GM12878 (cell line): Measurements from ENCODE around the gene TSPY8. TPM values are rescaled to one million over a fixed set of nuclear protein-coding genes. Genes with fewer than 3 reads are reported as not detected.
"Not testable (repeated sequence)": the region's sequence is repeated elsewhere in the genome, so short reads cannot be mapped to it uniquely, and the experiment has no call there.

Experiments used
- ATAC-seq: fragments of 200-7000 bp; cut with Tn5 transposase; 3 replicates; pipeline ENCODE4 v1.9.1; 2020; ENCODE audit warnings: mild to moderate bottlenecking, moderate library complexity
- BruUV-seq: library from RNA; stranded (reverse); fragments of 400-500 nt; replicated peaks from 2 replicates; lab custom pipeline; 2021; lab: Mats Ljungman, UMichigan
- CTCF ChIA-PET: fragments of 300-600 bp; sonication (Branson Sonifier 250); formaldehyde crosslinking; extraction: SDS; loops from one replicate; lab custom pipeline; 2021; ENCODE audit warnings: inconsistent platforms; lab: Yijun Ruan, JAX
- POLR2A ChIA-PET: fragments of 350-600 bp; formaldehyde crosslinking; extraction: SDS; loops from one replicate; lab custom pipeline; 2021; ENCODE audit warnings: inconsistent platforms; lab: Charles Lee
- RAD21 ChIA-PET: fragments of 300-600 bp; sonication (Branson Sonifier 250); formaldehyde crosslinking; loops from one replicate; lab custom pipeline; 2023; ENCODE audit warnings: antibody characterized with exemption; ENCODE audit not compliant: unreplicated experiment; lab: Charles Lee
- SMC1A ChIA-PET: fragments of 300-600 bp; sonication (Branson Sonifier 250); formaldehyde crosslinking; loops from one replicate; lab custom pipeline; 2023; ENCODE audit not compliant: unreplicated experiment, uncharacterized antibody; lab: Charles Lee
- DNase-seq: peaks from one replicate; pipeline ENCODE4 v3.0.0-alpha.2; 2011; ENCODE audit warnings: low read depth, low spot score
- FAIRE-seq: peaks from 3 replicates; lab custom pipeline; 2011; peaks lifted over from hg19 to GRCh38; lab: Jason Lieb, UNC
- H2AFZ ChIP-seq: 2 replicates; pipeline ENCODE4 v1.6.0; 2011; ENCODE audit warnings: low read depth, low read length, control low read depth; ENCODE audit not compliant: control insufficient read depth
- H3K27ac ChIP-seq: 2 replicates; pipeline ENCODE4 v1.5.1; 2011; ENCODE audit warnings: control low read depth; ENCODE audit not compliant: control insufficient read depth, insufficient read depth
- H3K27me3 ChIP-seq, 2 experiments: replicated peaks in 1 of 2; 2 replicates each; pipeline versions ENCODE4 v1.6.0 to v1.6.1; 2011; ENCODE audit warnings: low read length in 1 of 2; ENCODE audit not compliant: control insufficient read depth in 2 of 2, insufficient read depth in 2 of 2
- H3K36me3 ChIP-seq, 2 experiments: 2 replicates each; pipeline ENCODE4 v1.5.1; 2011; ENCODE audit warnings: low read length in 1 of 2; ENCODE audit not compliant: control insufficient read depth in 2 of 2, insufficient read depth in 2 of 2
- H3K4me1 ChIP-seq: 2 replicates; pipeline ENCODE4 v1.6.1; 2011; ENCODE audit warnings: mild to moderate bottlenecking, low read length, moderate library complexity, mixed read lengths; ENCODE audit not compliant: control insufficient read depth, insufficient read depth
- H3K4me2 ChIP-seq: 2 replicates; pipeline ENCODE4 v1.6.0; 2011; ENCODE audit warnings: control low read depth; ENCODE audit not compliant: control insufficient read depth, insufficient read depth
- H3K4me3 ChIP-seq: fragments of 200-600 bp; sonication (generic); 2 replicates; pipeline ENCODE4 v1.5.1; 2016
- H3K79me2 ChIP-seq: 2 replicates; pipeline ENCODE4 v1.6.0; 2011; ENCODE audit warnings: low read length; ENCODE audit not compliant: control insufficient read depth, insufficient read depth
- H3K9ac ChIP-seq: 2 replicates; pipeline ENCODE4 v1.8.0; 2011; ENCODE audit warnings: low read length, control low read depth, mixed read lengths; ENCODE audit not compliant: control insufficient read depth, insufficient read depth
- H3K9me3 ChIP-seq: replicated peaks from 3 replicates; pipeline ENCODE4 v1.5.1; 2011; ENCODE audit warnings: mild to moderate bottlenecking, low read length; ENCODE audit not compliant: control insufficient read depth, insufficient read depth
- H4K20me1 ChIP-seq: 2 replicates; pipeline ENCODE4 v1.6.0; 2011; ENCODE audit not compliant: control insufficient read depth, insufficient read depth
- RELA ChIP-seq: fragments of 450-650 bp; IDR thresholded peaks from 2 replicates; pipeline ENCODE4 v1.8.0; 2014; ENCODE audit warnings: borderline replicate concordance; ENCODE audit not compliant: partially characterized antibody
- RUNX3 ChIP-seq: IDR thresholded peaks from 2 replicates; pipeline ENCODE4 v1.6.1; 2012; ENCODE audit warnings: low read length, inconsistent platforms
- SREBF1 ChIP-seq: IDR thresholded peaks from 2 replicates; pipeline ENCODE4 v1.6.1; 2012; ENCODE audit warnings: mild to moderate bottlenecking, low read length
- SRF ChIP-seq, 2 experiments: IDR thresholded peaks; 2 replicates each; pipeline ENCODE4 v1.6.1; 2011; ENCODE audit warnings: low read depth in 2 of 2, low read length in 2 of 2, mild to moderate bottlenecking in 1 of 2, moderate library complexity in 1 of 2
- YBX1 ChIP-seq: fragments of 450-650 bp; IDR thresholded peaks from 2 replicates; pipeline ENCODE4 v1.6.1; 2016; ENCODE audit warnings: antibody characterized with exemption
- WGBS: methylation state at CpG from one replicate; pipeline ENCODE4 v1.1.6; 2016; ENCODE audit warnings: low lambda C conversion rate; ENCODE audit not compliant: insufficient replicate concordance, insufficient coverage; ENCODE audit errors: missing lambda C conversion rate; 5-methylcytosine and 5-hydroxymethylcytosine counted together
- in situ Hi-C: fragments of 300-500 bp; cut with MboI; formaldehyde crosslinking; loops from 9 replicates; pipeline ENCODE4 v1.14.3; 2018; ENCODE audit warnings: mixed read lengths
- intact Hi-C: fragments of 100-400 bp; cut with micrococcal nuclease; formaldehyde crosslinking; loops from one replicate; pipeline ENCODE4 v1.14.2; 2022; ENCODE audit not compliant: unreplicated experiment
- polyA plus RNA-seq, 11 experiments: library from polyadenylated mRNA; depleted of rRNA in 4 of 11; unstranded in 6 of 11; stranded (reverse) in 5 of 11; fragments of >200 nt; fragmentation: Nextera tagmentation in 4 of 11; fragmentation: Illumina TruSeq in 1 of 11; extraction: Ambion mirVana in 4 of 11; extraction: Trizol in 1 of 11; gene quantifications; 1 replicate in 1 of 11; 2 replicates in 10 of 11; pipeline versions ENCODE4 v1.2.1 to v1.2.3, GENCODE V29; 2011 to 2016; ENCODE audit warnings: inconsistent platforms in 2 of 11, missing spikeins in 2 of 11, low read depth in 1 of 11
- total RNA-seq, 4 experiments: library from RNA; depleted of rRNA in 3 of 4; stranded (reverse); fragments of >200 nt in 3 of 4; fragmentation: Illumina TruSeq in 1 of 4; extraction: Trizol in 1 of 4; gene quantifications; 2 replicates each; pipeline versions ENCODE4 v1.2.1 to v1.2.3, GENCODE V29; 2013 to 2021
- TF ChIP-seq, protein P1 (sequence below): IDR thresholded peaks from 2 replicates; pipeline ENCODE4 v1.6.1; 2011; ENCODE audit warnings: borderline replicate concordance, low read depth, mild to moderate bottlenecking, moderate library complexity, low read length; ENCODE audit not compliant: insufficient read depth, poor library complexity, severe bottlenecking

The TSPY8 gene
- total and polyA plus RNA-seq, 10 of the 15 experiments (the other 5 are each of a cell fraction or from before 2014, with no cell fraction given) = not detected

DNA sequence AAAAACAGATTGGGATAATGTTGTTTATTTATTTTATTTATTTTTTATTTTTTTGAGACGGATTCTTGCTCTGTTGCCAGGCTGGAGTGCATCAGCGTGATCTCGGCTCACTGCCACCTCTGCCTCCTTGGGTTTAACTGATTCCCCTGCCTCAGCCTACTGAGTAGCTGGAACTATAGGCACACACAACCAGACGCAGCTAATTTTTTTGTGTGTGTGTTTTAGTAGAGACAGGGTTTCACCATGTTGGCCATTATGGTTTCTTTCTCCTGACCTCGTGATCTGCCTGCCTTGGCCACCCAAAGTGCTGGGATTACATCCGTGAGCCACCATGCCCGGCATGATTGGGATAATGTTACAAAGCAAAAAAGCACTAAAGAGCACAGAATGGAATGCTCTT lies 36.6 kb upstream of the TSPY8 start (continued):
- TF ChIP-seq RUNX3 (no peak), RELA (no peak), SRF (IDR thresholded peaks at IDR 0.05; ENCODE audit: low read depth in 2 of 2, low read length in 2 of 2) (no peak), YBX1 (no peak), SREBF1 (no peak)
- TF ChIP-seq, protein P1, sequence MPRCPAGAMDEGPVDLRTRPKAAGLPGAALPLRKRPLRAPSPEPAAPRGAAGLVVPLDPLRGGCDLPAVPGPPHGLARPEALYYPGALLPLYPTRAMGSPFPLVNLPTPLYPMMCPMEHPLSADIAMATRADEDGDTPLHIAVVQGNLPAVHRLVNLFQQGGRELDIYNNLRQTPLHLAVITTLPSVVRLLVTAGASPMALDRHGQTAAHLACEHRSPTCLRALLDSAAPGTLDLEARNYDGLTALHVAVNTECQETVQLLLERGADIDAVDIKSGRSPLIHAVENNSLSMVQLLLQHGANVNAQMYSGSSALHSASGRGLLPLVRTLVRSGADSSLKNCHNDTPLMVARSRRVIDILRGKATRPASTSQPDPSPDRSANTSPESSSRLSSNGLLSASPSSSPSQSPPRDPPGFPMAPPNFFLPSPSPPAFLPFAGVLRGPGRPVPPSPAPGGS = no peak

DNA sequence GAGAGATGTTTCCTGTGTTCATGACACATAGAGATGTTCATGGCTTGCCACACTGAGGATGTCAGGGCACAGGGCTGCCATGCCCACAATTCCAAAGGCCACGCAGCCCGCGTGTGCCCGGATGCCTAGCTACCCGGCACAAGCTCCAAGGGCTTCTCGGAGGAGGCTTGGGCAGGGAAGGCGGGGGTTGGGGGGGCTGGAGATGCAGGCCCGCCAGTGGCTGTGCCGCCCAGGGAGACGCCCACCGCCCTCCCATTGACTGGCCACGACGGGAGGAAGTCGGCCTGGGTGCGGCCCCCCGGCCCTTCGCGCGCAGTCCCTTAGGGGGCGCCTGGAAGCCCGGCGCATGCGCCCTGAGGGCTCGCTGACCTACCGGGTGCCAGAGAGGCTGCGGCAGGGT lies 20.4 kb upstream of the TSPY8 start, which contains the start of gene TSPY4:
TSS of gene TSPY4 (plus strand) at position 301 of the 400 bp plus-strand sequence. CDS start at position 347, 46 bp downstream.
- H3K27ac ChIP-seq, H3K27me3 ChIP-seq, H4K20me1 ChIP-seq, SMC1A ChIA-PET, FAIRE-seq, H3K79me2 ChIP-seq, in situ Hi-C loops, RAD21 ChIA-PET, H3K4me1 ChIP-seq, BruUV-seq, H3K9ac ChIP-seq, CTCF ChIA-PET, ATAC-seq, intact Hi-C loops, H3K36me3 ChIP-seq, POLR2A ChIA-PET, DNase-seq, H3K4me2 ChIP-seq, H2AFZ ChIP-seq, H3K9me3 ChIP-seq, H3K4me3 ChIP-seq: not testable (repeated sequence)
- WGBS = no CpG with 5 or more reads among the region's 26 CpGs

GRCh38 chrY:9396527-9396926 lies 38.9 kb downstream of the TSPY8 start:
- POLR2A ChIA-PET, H3K27ac ChIP-seq, H3K9ac ChIP-seq, RAD21 ChIA-PET, FAIRE-seq, H3K9me3 ChIP-seq, CTCF ChIA-PET, H3K4me3 ChIP-seq, DNase-seq, H3K79me2 ChIP-seq, BruUV-seq, H3K36me3 ChIP-seq, in situ Hi-C loops, H3K4me1 ChIP-seq, H4K20me1 ChIP-seq, H2AFZ ChIP-seq, H3K27me3 ChIP-seq, ATAC-seq, intact Hi-C loops, H3K4me2 ChIP-seq, SMC1A ChIA-PET: not testable (repeated sequence)
- no CpG with 5 or more reads among the region's 26 CpGs for WGBS

GRCh38 chrY:9398121-9398520 lies 40.5 kb downstream of the TSPY8 start, which contains the start of gene TSPY3:
TSS of gene TSPY3 (plus strand) at chrY:9398421. CDS start at chrY:9398467, 46 bp downstream.
- H2AFZ ChIP-seq, DNase-seq, FAIRE-seq, H3K4me1 ChIP-seq, H3K36me3 ChIP-seq, BruUV-seq, CTCF ChIA-PET, SMC1A ChIA-PET, H3K79me2 ChIP-seq, H3K4me2 ChIP-seq, POLR2A ChIA-PET, ATAC-seq, H3K27ac ChIP-seq, H3K9ac ChIP-seq, H3K9me3 ChIP-seq, intact Hi-C loops, H4K20me1 ChIP-seq, H3K4me3 ChIP-seq, RAD21 ChIA-PET, in situ Hi-C loops, H3K27me3 ChIP-seq: not testable (repeated sequence)
- no CpG with 5 or more reads among the region's 26 CpGs for WGBS
